GM12872 (cell line): ENCODE data around the gene CC2D1A.

Experiments used
- TF ChIP-seq, protein P1 (sequence below): IDR thresholded peaks from 3 replicates; pipeline ENCODE4 v1.5.1; 2011; ENCODE audit warnings: low read depth, mild to moderate bottlenecking, low read length, moderate library complexity; ENCODE audit not compliant: insufficient read depth

The CC2D1A gene

DNA sequence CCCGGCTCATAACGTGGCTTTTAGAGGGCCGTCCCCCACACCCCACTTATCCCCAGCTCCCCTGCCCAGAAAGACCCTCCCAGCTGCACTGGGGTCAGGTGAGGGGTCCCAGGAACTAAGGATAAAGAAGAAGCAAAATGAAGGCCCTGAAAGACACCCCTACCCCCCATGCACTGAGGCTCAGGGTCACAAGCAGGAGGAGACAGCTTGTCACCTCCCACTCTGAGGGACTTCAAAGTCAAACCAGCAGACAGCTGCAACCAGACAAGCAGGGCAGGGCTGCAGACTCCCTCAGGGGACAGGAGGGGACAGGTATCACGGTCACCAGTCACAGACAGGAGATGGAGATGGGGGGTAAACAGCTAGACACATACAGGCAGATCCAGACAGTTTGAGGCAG lies 35.1 kb upstream of the CC2D1A start:
- TF ChIP-seq, protein P1, sequence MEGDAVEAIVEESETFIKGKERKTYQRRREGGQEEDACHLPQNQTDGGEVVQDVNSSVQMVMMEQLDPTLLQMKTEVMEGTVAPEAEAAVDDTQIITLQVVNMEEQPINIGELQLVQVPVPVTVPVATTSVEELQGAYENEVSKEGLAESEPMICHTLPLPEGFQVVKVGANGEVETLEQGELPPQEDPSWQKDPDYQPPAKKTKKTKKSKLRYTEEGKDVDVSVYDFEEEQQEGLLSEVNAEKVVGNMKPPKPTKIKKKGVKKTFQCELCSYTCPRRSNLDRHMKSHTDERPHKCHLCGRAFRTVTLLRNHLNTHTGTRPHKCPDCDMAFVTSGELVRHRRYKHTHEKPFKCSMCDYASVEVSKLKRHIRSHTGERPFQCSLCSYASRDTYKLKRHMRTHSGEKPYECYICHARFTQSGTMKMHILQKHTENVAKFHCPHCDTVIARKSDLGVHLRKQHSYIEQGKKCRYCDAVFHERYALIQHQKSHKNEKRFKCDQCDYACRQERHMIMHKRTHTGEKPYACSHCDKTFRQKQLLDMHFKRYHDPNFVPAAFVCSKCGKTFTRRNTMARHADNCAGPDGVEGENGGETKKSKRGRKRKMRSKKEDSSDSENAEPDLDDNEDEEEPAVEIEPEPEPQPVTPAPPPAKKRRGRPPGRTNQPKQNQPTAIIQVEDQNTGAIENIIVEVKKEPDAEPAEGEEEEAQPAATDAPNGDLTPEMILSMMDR: no peak

DNA sequence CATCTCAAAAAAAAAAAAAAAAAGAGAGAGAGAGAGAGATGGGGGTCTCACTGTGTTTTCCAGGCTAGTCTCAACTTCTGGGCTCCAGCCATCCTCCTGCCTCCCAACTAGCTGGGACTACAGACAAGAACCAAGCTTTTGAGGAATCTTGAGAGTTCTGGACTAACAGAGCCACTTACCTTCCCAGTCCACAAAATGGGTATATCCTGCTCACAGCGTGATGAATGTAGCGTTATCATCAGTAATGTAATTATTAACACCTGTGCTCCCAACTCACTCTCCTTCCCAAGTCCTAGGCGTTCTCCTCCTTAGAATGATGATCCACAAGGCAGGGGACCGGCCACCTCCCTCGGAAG lies 33.7 kb upstream of the CC2D1A start:
- TF ChIP-seq, protein P1: no peak

DNA sequence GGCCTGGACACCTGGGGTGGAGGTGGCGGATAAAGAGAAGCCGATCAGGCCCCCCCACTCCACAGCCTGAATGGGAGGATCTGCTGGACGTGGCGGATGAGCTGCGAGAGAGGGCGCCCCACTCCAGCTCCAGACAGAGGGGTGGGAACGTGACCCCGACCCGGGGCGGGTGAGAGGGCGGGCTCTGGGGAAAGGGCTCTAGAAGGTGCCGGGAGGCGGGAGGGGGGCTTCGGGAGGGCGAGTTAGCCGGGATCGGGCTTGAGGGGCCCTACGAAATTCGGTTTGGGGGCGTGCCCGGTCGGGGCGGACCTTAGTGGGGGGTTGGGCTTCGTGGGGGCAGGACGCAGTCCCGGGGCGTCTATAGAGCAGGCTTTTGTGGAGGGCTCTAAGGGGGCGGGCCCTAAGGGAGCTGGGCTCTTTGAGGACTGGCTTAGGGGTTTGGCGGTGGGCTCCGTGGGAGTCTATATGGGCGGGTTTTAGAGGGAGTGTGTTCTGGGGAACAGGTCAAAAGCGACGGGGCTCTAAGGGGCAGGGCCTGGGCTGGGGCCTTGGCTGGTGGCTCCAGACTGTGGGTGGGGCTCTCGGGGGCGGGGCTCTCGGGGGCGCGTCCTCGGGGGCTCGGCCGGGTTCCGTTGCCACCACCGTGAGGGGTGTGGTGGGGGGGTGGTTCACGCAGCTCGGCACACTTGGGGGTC lies 33.2 kb upstream of the CC2D1A start:
- TF ChIP-seq, protein P1: no peak

DNA sequence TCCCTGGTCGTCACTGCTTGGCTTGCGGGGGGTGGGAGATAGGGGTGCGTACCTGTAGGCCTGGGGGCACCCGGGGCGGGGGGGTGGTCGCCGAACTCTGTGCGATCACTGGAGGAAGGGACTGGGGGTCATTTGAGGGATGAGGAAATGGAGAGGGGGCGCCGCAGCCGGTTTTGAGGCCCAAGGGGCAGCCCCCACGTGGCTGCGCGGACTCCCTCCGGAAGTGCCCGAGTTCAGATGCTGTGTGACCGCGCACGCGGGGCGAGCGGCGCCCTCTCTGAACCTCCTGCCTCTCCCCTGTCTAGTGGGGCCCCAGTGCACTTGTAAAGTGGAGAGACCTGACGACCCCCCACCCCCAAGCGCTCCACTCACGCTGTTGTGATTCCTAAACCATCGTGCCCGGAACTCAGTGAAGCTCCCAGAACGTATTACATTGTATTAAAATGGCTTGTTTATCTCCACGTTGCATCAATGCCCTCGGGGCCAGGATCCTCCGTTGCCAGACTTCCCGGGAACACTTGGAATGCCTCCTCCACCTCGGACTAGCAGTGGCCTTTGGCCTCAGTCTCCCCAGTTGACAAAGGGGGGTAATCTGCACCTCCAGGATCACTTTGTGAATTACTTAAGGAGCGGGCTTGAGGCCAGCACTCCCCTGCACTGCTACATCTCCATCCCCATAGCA lies 32.0 kb upstream of the CC2D1A start:
- TF ChIP-seq, protein P1: no peak

DNA sequence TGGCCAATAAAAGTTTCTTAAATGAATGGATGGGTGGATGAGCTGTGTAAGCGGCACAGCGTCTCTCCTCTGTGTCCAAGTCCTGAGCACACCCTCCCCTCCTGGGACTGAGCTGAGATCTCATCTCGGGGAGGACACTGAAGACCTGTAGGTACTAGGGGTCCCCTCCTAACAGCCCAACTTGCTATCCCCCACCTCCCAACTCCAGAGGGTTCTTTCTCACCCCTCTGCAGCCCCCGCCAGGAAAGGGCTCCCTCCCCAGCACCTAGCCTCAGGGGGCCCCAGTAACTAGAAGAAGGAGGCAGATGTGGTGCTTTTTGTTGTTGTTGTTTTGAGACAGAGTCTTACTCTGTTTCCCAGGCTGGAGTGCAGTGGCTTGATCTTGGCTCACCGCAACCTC lies 30.2 kb upstream of the CC2D1A start:
- TF ChIP-seq, protein P1: no peak

DNA sequence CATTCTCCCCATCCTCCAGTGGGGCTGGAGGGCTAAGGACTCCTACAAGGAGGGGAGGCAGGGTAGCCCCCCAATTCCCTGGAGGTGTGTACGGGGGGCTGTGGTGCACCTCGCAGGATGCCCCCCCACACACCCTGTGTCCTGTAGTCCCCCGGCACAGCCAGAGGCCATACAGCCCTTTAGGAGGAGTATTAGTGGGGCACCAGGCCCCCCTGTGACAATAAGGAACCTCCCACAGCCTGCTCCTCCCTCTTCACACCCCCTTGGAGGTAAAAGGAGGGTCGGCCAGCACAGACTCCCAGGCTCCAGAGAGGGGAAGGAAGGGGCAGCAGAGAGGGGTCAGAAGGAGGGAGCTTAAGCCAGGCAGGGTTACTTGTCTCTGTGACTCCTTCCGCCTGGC lies 29.2 kb upstream of the CC2D1A start, which contains the start of gene NANOS3:
Gene NANOS3 (plus strand): TSS at position 301 of the 400 bp plus-strand sequence. CDS start 115 bp downstream, outside the sequence.
- TF ChIP-seq, protein P1: no peak

DNA sequence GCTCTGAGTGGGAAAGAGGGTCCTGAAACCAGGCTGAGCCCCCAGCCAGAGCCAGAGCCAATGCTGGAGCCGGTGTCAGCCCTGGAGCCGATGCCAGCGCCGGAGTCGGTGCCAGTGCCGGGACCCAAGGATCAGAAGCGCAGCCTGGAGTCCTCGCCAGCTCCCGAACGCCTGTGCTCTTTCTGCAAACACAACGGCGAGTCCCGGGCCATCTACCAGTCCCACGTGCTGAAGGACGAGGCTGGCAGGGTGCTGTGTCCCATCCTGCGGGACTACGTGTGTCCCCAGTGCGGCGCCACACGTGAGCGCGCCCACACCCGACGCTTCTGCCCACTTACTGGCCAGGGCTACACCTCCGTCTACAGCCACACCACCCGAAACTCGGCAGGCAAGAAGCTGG lies 28.7 kb upstream of the CC2D1A start:
- TF ChIP-seq, protein P1: no peak
